Kidney glomerular epithelial cell (primary cell): ENCODE data around the gene CD1D.
A peak's percentile ranks its signal among the peaks of the same experiment; 100 is the strongest.
"Not testable (repeated sequence)": the region's sequence is repeated elsewhere in the genome, so short reads cannot be mapped to it uniquely, and the experiment has no call there.

Source experiments
- DNase-seq: peaks from one replicate; lab custom pipeline; 2025; lab: John Stamatoyannopoulos, UW

The CD1D gene

GRCh38 chr1:158180741-158181576, at the start of gene CD1D:
CD1D (plus strand) TSS chr1:158180895; CDS start chr1:158181102, 207 bp downstream.
- DNase-seq = peak; percentile 58

- no peak for DNase-seq
Measured at GRCh38 chr1:158131217-158131616, 49.5 kb upstream of the CD1D start.

GRCh38 chr1:158140764-158141192, 39.9 kb upstream of the CD1D start:
- DNase-seq = no peak

GRCh38 chr1:158145173-158145719, 35.4 kb upstream of the CD1D start:
- no peak for DNase-seq

DNA sequence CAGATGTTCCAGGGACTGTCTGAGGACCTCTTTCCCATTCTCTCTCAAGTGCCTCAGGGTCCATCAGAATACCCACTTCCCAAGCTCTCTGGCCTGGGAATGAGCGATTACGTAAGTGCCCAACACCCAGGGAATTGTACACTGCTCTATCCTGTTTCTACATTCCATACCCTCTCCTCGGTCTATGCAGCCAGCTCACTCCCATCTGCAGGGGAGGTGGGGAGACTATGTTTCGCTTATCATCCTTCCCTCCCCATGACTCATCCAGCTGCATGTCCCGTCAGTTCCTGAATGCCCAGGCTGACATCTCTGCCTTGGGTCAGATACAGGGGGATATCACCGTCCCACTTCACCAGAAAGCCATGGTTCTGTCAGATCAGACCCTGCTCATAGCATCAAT, 34.5 kb upstream of the CD1D start:
- no peak for DNase-seq

- no peak for DNase-seq
Measured at GRCh38 chr1:158146739-158147138, 34.0 kb upstream of the CD1D start.

DNA sequence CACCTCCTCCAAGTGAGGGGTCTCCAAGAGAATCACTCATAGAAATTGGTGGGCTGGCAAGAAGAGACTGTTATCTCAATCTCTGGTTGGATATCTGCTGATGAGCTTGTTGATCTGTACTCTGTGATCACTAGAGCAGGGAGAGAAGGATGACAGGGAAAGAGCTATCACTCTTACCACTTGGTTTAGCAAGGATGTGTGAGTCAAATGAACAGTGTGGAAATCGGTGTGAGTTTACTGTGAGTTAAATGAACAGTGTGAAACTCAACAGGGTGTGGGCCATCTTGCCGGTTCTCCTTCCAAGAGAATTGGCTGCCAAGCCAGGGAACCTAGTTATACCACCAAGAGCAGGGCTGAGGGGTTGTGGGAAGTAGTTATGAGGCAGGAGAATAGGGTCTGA, 33.3 kb upstream of the CD1D start:
- no peak for DNase-seq

DNA sequence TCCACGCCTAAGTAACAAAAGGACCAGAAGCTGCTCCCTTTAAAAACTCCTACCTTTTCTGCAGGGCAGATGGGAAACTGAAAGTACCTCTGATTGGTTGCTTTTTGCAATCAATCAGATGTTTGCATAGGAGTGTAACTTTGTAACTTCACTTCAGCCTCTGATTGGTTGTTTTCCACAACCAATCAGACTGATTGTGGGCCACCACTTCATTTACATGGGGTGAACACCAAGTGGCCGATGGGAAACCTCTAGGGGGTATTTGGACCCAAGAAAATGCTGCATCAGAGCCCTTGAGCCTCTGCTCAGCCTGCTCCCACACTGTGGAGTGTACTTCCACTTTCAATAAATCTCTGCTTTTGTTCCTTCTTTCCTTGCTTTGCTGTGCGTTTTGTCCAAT, 32.8 kb upstream of the CD1D start:
- DNase-seq = no peak

GRCh38 chr1:158148468-158148867, 32.2 kb upstream of the CD1D start:
- DNase-seq = no peak

DNA sequence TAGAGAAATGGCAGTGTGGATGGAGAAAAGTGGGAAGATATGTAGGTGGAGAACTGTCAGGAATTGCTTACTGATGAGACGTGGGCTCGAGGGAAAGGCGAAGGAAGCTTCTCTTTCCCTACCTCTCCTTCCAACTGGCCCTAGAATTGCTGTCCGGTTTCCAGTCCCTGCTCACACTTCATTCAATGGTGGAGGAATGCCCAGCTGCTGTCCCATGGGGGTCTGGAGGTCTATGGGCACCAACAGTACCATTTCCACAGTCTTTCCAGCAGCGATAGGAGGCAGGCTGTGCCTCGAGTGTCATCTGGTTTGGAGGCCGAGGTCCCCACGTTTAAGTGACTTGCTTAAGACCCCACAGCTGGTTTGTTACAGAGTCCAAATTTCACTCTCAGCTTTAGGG, 31.5 kb upstream of the CD1D start:
- DNase-seq = no peak

DNA sequence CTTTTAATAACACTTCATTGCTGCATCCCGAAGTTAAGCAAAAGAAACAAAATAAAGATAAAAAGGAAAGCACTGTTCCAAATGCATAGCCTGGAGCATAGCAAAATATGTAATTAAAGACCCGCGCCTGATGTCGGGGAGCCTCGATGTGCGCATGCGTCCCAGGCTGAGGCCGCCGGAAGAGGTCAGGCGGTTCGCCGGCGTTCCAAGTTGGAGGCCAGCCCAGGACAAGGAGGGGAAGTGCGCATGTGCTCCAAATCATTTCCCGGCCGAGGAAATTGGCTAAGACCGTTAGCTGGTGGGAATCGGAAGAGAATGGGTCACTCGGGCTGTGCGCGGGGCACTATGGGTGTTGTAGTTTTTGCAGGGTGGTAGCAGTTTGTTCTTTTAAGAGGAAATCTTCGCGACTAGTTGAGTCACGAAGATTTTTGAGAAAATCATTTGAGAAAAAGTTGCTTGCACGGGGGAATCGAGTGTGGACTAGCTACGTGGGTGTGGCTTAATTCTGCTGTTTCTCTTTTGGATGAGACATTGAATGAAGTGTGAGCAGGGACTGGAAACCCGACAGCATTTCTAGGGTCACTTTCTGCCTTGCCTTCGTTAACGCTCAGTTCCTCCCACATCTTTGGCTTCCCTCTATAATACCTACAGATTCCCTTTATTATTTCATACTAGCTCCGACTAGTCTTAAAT, 31.0 kb upstream of the CD1D start:
- peak; percentile 92 for DNase-seq

DNA sequence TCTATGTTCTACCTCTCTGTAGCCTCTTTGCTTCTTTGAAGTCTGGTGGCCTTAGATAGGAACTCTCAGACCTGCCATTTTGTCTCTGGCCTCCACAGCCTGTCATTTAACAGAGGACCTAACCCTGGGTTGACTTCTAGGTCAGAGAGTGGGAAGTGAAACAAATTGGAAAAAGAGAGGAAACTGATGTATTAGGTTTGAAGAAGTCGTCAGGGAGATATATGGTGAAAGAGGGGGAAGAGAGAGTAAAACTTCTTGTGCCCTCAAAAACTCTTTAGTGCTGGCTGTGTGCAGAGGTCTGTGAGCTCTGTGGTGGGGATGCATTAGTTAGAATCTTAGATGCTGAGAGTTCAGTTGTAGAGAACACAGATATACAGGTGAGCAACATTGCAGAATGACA, 30.2 kb upstream of the CD1D start:
- no peak for DNase-seq

DNA sequence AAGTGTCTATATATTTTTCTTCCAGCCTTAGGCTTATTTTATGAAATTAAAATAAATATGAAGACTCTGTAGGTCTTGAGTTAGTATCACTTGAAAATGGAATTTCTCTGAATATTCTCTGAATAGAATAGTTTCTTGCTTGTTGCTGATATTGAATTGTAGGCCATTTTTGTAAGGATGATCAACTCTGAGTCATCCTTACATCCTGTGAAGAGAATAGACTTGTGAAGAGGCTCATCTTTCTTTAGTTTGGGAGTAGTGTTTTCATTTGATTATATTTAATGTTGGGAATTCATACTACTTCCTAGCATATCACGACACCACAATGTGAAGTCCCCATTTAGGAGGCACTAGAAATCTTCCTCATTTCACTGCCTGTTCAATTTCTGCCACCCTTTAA, 27.5 kb upstream of the CD1D start:
- DNase-seq = no peak

DNA sequence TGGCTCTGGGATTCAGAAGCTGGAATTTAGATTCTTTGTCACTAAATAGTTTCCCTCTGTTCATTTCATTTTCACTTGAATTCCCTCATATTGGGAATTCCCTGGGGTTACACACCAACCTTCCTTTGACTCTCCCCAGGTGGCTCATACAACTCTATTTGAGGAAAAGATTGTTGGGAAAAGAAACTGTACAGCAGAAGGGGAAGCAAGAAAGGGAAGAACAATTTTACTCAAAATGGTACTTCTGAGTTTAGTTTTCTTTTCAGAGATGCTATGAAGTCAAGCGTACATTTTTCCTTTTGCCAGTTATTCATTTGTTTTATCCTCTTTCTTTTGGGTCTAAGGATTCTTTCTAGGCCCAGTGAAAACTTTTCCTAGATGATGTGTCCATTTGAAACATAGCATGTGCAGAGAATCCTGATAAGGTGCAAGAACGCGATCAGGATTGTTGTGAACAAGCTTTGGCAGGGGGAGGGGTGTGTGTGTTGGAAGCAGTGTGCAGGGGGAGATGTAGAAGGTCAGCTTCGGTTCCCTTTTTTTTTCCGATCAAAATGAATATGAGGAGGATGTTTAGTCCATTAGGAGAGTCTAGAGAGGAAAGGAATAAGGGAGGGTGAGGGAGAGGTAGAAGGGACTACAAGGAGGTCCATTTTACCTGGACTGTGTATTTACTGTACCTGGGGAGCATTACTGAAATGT, 26.8 kb upstream of the CD1D start:
- no peak for DNase-seq

GRCh38 chr1:158154501-158154900, 26.2 kb upstream of the CD1D start:
- DNase-seq = no peak

DNA sequence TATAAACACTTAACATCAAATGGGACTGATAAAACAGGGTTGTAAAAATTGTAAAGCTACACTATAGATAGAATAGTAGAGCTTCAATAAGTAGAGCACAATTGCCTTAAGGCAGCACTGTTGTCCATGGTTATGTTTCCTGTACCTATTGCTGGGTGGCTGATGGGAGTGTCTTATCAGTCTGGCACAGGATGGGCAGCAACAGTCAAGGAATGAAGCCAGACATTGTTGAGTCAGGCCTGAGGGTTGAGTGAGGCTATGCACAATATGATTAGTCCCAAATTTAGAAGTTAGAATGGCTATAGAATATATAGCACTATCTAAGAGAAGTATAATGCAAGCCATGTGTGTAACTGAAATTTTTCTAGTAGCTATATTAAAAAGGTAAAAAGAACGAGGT, 25.0 kb upstream of the CD1D start:
- DNase-seq = no peak

- DNase-seq = no peak
Measured at GRCh38 chr1:158159597-158159996, 21.1 kb upstream of the CD1D start.

DNA sequence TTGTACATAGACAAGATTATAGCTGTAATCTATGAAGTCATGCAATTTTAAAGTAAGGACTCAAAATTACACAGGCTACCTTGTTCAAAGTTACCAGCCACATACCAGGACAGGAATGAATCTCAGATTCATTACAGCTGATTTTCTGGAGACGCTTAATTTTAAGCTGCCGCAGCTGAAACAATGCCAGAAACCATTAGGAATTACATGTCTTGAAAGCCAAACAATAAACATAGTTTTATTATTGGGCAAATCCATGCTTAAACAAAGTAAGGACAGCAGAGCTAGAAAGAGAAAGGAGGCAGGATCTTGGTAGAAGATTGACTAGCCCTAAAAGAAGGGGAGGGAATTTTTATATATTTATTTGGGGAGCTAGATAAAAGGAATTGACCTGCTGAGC, 19.2 kb upstream of the CD1D start:
- no peak for DNase-seq

- DNase-seq = no peak
Measured at GRCh38 chr1:158163000-158163947, 17.4 kb upstream of the CD1D start.

DNA sequence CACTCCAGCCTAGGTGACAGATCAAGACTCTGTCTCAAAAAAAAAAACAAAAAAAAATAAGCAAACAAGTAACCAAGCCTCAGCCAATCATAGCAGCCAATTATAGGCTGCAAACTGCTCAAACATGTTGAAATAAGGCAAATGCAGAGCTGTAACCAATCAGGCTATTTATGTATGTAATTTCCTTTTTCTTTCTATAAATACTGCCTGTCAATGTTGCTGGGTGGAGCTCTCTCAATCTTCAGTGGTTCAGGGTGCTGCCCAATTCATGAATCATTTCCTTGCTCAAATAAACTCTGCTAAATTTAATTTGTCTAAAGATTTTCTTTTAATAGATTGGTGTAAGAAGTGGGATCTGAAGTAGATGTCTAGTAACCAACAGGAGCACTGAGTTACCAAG, 11.6 kb upstream of the CD1D start:
- DNase-seq = no peak

DNA sequence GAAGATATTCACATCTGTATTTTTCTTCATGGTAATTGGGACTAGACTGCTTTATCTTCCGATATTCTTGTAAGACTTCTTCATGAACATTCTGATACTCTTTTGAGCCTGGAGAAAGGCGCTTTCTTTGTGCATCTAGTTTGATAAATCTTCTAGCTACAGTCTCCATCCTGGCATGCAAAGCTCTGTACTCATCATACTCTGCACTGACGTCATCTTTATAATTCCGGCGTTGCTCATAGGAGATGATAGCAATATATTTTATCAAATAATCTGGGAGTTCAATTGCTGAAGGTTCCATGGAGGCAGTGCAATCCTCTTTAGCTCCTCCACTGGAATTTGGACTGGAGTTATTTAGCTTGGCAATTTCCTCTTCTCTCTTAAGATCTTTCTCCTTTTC, 4.8 kb upstream of the CD1D start:
- DNase-seq = not testable (repeated sequence)
